H9 (cell line): ENCODE data around the gene OXA1L. TPM values are rescaled to one million over a fixed set of nuclear protein-coding genes. Genes with fewer than 3 reads are reported as not detected.

Experiments used
- DNase-seq: peaks from one replicate; pipeline ENCODE4 v3.0.0-alpha.2; 2017
- H2AFZ ChIP-seq: one replicate; pipeline ENCODE4 v1.6.1; 2013; ENCODE audit warnings: mild to moderate bottlenecking, low read length, control low read depth, moderate library complexity
- H2AK5ac ChIP-seq: 2 replicates; pipeline ENCODE4 v1.6.1; 2013; ENCODE audit warnings: low read length, control low read depth, mixed read lengths; ENCODE audit not compliant: insufficient read length
- H2BK120ac ChIP-seq: one replicate; pipeline ENCODE4 v1.6.1; 2013; ENCODE audit warnings: low read depth, mild to moderate bottlenecking, low read length, control low read depth, inconsistent platforms; ENCODE audit not compliant: poor library complexity, severe bottlenecking
- H2BK12ac ChIP-seq: 2 replicates; pipeline ENCODE4 v1.6.1; 2013; ENCODE audit warnings: low read length, control low read depth, mixed read lengths, low read depth; ENCODE audit not compliant: insufficient read length
- H2BK15ac ChIP-seq: 2 replicates; pipeline ENCODE4 v1.6.1; 2013; ENCODE audit warnings: low read depth, low read length, control low read depth
- H2BK20ac ChIP-seq: one replicate; pipeline ENCODE4 v1.6.1; 2013; ENCODE audit warnings: low read depth, mild to moderate bottlenecking, low read length, control low read depth, inconsistent platforms; ENCODE audit not compliant: poor library complexity, severe bottlenecking
- H2BK5ac ChIP-seq: 2 replicates; pipeline ENCODE4 v1.6.1; 2013; ENCODE audit warnings: low read length, control low read depth, mixed read lengths; ENCODE audit not compliant: insufficient read length
- H3K14ac ChIP-seq: 2 replicates; pipeline ENCODE4 v1.6.1; 2013; ENCODE audit warnings: low read length, control low read depth; ENCODE audit not compliant: insufficient read depth
- H3K18ac ChIP-seq: 2 replicates; pipeline ENCODE4 v1.6.1; 2013; ENCODE audit warnings: low read depth, mild to moderate bottlenecking, mixed read lengths, low read length, control low read depth; ENCODE audit not compliant: insufficient read length
- H3K23ac ChIP-seq: 2 replicates; pipeline ENCODE4 v1.6.1; 2013; ENCODE audit warnings: low read length, control low read depth, mixed read lengths, low read depth; ENCODE audit not compliant: insufficient read length
- H3K23me2 ChIP-seq: 2 replicates; pipeline ENCODE4 v1.6.1; 2013; ENCODE audit warnings: low read depth, mild to moderate bottlenecking, mixed read lengths, low read length, control low read depth; ENCODE audit not compliant: insufficient read length, poor library complexity, severe bottlenecking
- H3K27ac ChIP-seq: 2 replicates; pipeline ENCODE4 v1.5.1; 2013; ENCODE audit warnings: low read length, control low read depth, mixed read lengths, low read depth; ENCODE audit not compliant: insufficient read length
- H3K27me3 ChIP-seq: 2 replicates; pipeline ENCODE4 v1.6.1; 2013; ENCODE audit warnings: low read length, control low read depth, inconsistent platforms; ENCODE audit not compliant: insufficient read depth
- H3K4ac ChIP-seq: 2 replicates; pipeline ENCODE4 v1.6.1; 2013; ENCODE audit warnings: low read depth, mild to moderate bottlenecking, control low read depth, inconsistent platforms, low read length, moderate library complexity
- H3K4me1 ChIP-seq: 2 replicates; pipeline ENCODE4 v1.6.1; 2013; ENCODE audit warnings: low read length, control low read depth, inconsistent platforms; ENCODE audit not compliant: insufficient read depth
- H3K4me2 ChIP-seq: 2 replicates; pipeline ENCODE4 v1.6.1; 2013; ENCODE audit warnings: low read length, control low read depth, mixed read lengths; ENCODE audit not compliant: insufficient read length, insufficient read depth
- H3K56ac ChIP-seq: 2 replicates; pipeline ENCODE4 v1.6.1; 2013; ENCODE audit warnings: low read depth, mild to moderate bottlenecking, mixed read lengths, low read length, control low read depth; ENCODE audit not compliant: insufficient read length
- H3K79me1 ChIP-seq: 2 replicates; pipeline ENCODE4 v1.6.1; 2013; ENCODE audit warnings: low read depth, mild to moderate bottlenecking, moderate library complexity, low read length, control low read depth, inconsistent platforms; ENCODE audit not compliant: insufficient read depth, poor library complexity, severe bottlenecking
- H3K79me2 ChIP-seq: 2 replicates; pipeline ENCODE4 v1.6.1; 2013; ENCODE audit warnings: low read length, control low read depth, inconsistent platforms; ENCODE audit not compliant: insufficient read depth
- H3K9ac ChIP-seq: 2 replicates; pipeline ENCODE4 v1.6.1; 2013; ENCODE audit warnings: low read length, control low read depth, mixed read lengths; ENCODE audit not compliant: insufficient read length; ENCODE audit errors: extremely low read depth
- H3K9me3 ChIP-seq: one replicate; pipeline ENCODE4 v1.6.1; 2013; ENCODE audit warnings: low read depth, low read length, inconsistent platforms; ENCODE audit not compliant: control insufficient read depth
- H3T11ph ChIP-seq: one replicate; pipeline ENCODE4 v1.6.1; 2013; ENCODE audit warnings: mild to moderate bottlenecking, low read length, control low read depth, inconsistent platforms
- H4K20me1 ChIP-seq: one replicate; pipeline ENCODE4 v1.6.1; 2013; ENCODE audit not compliant: control insufficient read depth, insufficient read length, insufficient read depth
- H4K5ac ChIP-seq: 2 replicates; pipeline ENCODE4 v1.6.1; 2013; ENCODE audit warnings: low read depth, mild to moderate bottlenecking, mixed read lengths, low read length, control low read depth; ENCODE audit not compliant: insufficient read length
- H4K8ac ChIP-seq: replicated peaks from 2 replicates; pipeline ENCODE4 v1.6.1; 2013; ENCODE audit warnings: low read length, control low read depth, mixed read lengths, low read depth; ENCODE audit not compliant: insufficient read length
- H4K91ac ChIP-seq: 2 replicates; pipeline ENCODE4 v1.6.1; 2013; ENCODE audit warnings: low read depth, mild to moderate bottlenecking, moderate library complexity, mixed read lengths, low read length, control low read depth; ENCODE audit not compliant: insufficient read length
- H3K27ac Mint-ChIP-seq, 3 experiments: 2 replicates in 2 of 3; 3 replicates in 1 of 3; pipeline ENCODE4 v1.8.0; 2020 to 2021; ENCODE audit warnings: mixed read lengths in 3 of 3, mild to moderate bottlenecking in 1 of 3, moderate library complexity in 1 of 3
- H3K27me3 Mint-ChIP-seq: 2 replicates; pipeline ENCODE4 v1.8.0; 2021; ENCODE audit warnings: low read depth, mild to moderate bottlenecking, moderate library complexity, mixed read lengths
- H3K36me3 Mint-ChIP-seq, 3 experiments: 2 replicates in 2 of 3; 3 replicates in 1 of 3; pipeline ENCODE4 v1.8.0; 2020 to 2021; ENCODE audit warnings: low read depth in 3 of 3, mixed read lengths in 3 of 3; ENCODE audit not compliant: insufficient read depth in 1 of 3
- H3K4me1 Mint-ChIP-seq, 2 experiments: 2 replicates each; pipeline ENCODE4 v1.8.0; 2020; ENCODE audit warnings: mixed read lengths in 2 of 2
- H3K4me3 Mint-ChIP-seq, 2 experiments: 2 replicates in 1 of 2; 3 replicates in 1 of 2; pipeline ENCODE4 v1.8.0; 2020 to 2021; ENCODE audit warnings: mild to moderate bottlenecking in 2 of 2, mixed read lengths in 2 of 2, moderate library complexity in 1 of 2
- H3K9me3 Mint-ChIP-seq, 2 experiments: 2 replicates in 1 of 2; 3 replicates in 1 of 2; pipeline ENCODE4 v1.8.0; 2020; ENCODE audit warnings: mild to moderate bottlenecking in 2 of 2, mixed read lengths in 2 of 2, moderate library complexity in 1 of 2
- CTCF ChIP-seq: fragments of 200-600 bp; sonication (generic); conservative IDR thresholded peaks from 3 replicates; pipeline ENCODE4 v1.8.0; 2021; ENCODE audit warnings: antibody characterized with exemption, mild to moderate bottlenecking
- WGBS: extraction: QIAGEN DNeasy Blood & Tissue Kit; methylation state at CpG from one replicate; pipeline ENCODE4 v1.1.7; 2013; ENCODE audit warnings: missing lambda C conversion rate, low lambda C conversion rate, mixed read lengths; ENCODE audit not compliant: insufficient read length; ENCODE audit errors: extremely low coverage; 5-methylcytosine and 5-hydroxymethylcytosine counted together
- total RNA-seq: library from RNA; stranded (reverse); gene quantifications from 2 replicates; pipeline ENCODE4 v1.2.1, GENCODE V29; 2021

Gene OXA1L
- total RNA-seq, 1 experiment from 2014 or later, result 128 TPM

- Mint-ChIP-seq H3K27me3 (no peaks in the 10 kb centered on the region; the same call in 1 of the 2 replicates), H3K4me3 (no peak overlapping the region), H3K27ac (no peak overlapping the region), H3K36me3 (peaks cover 0 to 4% (median 2%) of the 10 kb centered on the region in 3 experiments; a peak in 3 of 7 replicates), H3K9me3 (peaks cover 2 to 3% of the 10 kb centered on the region in 2 experiments; a peak in 3 of 5 replicates), H3K4me1 (peaks cover 17 to 18% of the 10 kb centered on the region in 2 experiments)
- no peak overlapping the region for H3K18ac ChIP-seq
- no CpG with 5 or more reads among the region's 2 CpGs for WGBS
- no peak overlapping the region for H2BK15ac ChIP-seq
- no peak overlapping the region for H4K8ac ChIP-seq
- H3K4me1 ChIP-seq, result peaks cover 9% of the 10 kb centered on the region; the same call in 1 of the 2 replicates
- H3K27ac ChIP-seq, result no peak overlapping the region
- no peaks in the 10 kb centered on the region for H4K20me1 ChIP-seq
- H3K79me2 ChIP-seq, result no peaks in the 10 kb centered on the region; the same call in 1 of the 2 replicates
- H3K79me1 ChIP-seq, result no peaks in the 10 kb centered on the region
- no peak overlapping the region for H3T11ph ChIP-seq
- no peaks in the 10 kb centered on the region for H3K27me3 ChIP-seq
- no peak overlapping the region for H2BK20ac ChIP-seq
- no peak overlapping the region for H3K14ac ChIP-seq
- no peaks in the 10 kb centered on the region for H3K23me2 ChIP-seq
- no peak overlapping the region for H3K4me2 ChIP-seq
- H4K5ac ChIP-seq, result no peak overlapping the region
- no peak overlapping the region for H3K9ac ChIP-seq
- no peak for TF ChIP-seq CTCF
- H2BK12ac ChIP-seq, result no peak overlapping the region
- no peak overlapping the region for H2BK5ac ChIP-seq
- no peak overlapping the region for H2AFZ ChIP-seq
- H2AK5ac ChIP-seq, result no peak overlapping the region
- H3K9me3 ChIP-seq, result no peaks in the 10 kb centered on the region
- no peak overlapping the region for H3K4ac ChIP-seq
- H2BK120ac ChIP-seq, result no peak overlapping the region
- no peak for DNase-seq
- H4K91ac ChIP-seq, result no peak overlapping the region
- H3K23ac ChIP-seq, result no peak overlapping the region
- no peak overlapping the region for H3K56ac ChIP-seq
Measured at GRCh38 chr14:22798528-22798927, 32.0 kb downstream of the OXA1L start.
